ENCODE data around the gene ANTXR2. TPM values are rescaled to one million over a fixed set of nuclear protein-coding genes. Genes with fewer than 3 reads are reported as not detected.

ANTXR2 gene
- total RNA-seq, 2 experiments from 2014 or later: not detected

DNA sequence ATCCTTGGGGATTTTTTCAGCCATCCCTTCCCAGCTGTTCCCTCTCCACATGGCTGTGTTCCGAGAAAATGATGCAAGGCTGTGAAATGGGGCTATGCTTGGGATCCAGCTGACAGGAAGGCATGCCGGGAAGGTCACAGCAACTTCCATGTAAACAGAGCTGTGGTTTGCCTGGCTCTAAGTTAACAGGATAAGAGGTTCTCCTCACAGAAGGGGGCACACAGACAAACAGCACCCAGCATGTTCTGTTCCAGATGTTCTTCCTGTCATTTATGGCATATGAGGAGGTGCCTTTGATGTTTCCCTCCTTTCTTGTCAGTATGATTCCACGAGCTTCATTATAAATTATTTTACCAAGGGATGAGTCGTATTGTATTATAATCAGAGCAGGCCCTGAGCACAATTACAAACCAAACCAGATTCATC, 220.7 kb downstream of the ANTXR2 start:
- no peaks in the 10 kb centered on the region for H3K4me1 ChIP-seq (ENCODE audit: insufficient read depth, low read length, poor library complexity, severe bottlenecking)
- intact Hi-C loops (cut with micrococcal nuclease; ENCODE audit: unreplicated experiment): no loop called here
- DNase-seq (ENCODE audit: low spot score): no peak

DNA sequence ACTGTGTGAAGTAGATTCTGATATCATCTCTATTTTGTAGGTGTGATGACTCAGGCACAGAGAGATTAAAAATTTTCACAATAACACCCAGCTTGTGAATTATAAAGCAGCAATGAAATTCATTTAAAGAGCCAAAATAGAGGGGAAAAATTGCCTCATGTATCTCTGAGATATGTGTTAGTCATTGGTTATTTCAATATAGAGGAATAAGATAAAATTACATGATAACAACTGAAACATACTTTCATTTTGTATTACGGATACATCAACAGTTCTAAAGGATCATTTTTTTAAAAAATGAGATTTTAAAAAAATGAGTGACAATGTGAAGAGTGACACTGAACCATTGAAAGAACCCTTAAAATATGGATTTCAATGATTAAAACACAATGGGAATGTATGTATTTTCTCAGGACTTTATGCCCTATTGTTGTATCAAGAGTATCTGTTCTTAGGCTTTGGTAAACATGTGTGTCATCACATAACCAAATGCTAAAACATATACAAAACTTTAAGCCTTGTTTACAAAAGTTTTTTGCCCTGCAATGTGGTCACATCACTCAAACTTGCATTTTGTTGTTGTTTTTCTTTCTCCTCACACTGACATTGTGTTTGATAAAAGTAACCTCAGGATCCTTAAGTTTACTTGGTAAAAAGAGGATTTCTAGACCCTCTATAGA, 221.3 kb downstream of the ANTXR2 start:
- no peaks in the 10 kb centered on the region for H3K36me3 ChIP-seq (ENCODE audit: insufficient read depth, low read length)
- no peak overlapping the region for H3K27ac ChIP-seq (ENCODE audit: low read depth, low read length, poor library complexity, severe bottlenecking)
- no peaks in the 10 kb centered on the region for H3K9me3 ChIP-seq (ENCODE audit: low read length)
- H4K20me1 ChIP-seq (ENCODE audit: insufficient read depth, low read length): no peaks in the 10 kb centered on the region
- no peak overlapping the region for H2AFZ ChIP-seq (ENCODE audit: low read length)
- no peaks in the 10 kb centered on the region for H3K4me1 ChIP-seq (ENCODE audit: insufficient read depth, low read length, poor library complexity, severe bottlenecking)
- no peak for DNase-seq (ENCODE audit: low spot score)
- intact Hi-C loops (cut with micrococcal nuclease; ENCODE audit: unreplicated experiment): no loop called here
- H3K9me2 ChIP-seq (ENCODE audit: insufficient read depth, low read length): no peaks in the 10 kb centered on the region
- BruUV-seq (replicated peaks): no TSS peak
- POLR2A ChIA-PET: no interaction called here
- TF ChIP-seq, protein P1, sequence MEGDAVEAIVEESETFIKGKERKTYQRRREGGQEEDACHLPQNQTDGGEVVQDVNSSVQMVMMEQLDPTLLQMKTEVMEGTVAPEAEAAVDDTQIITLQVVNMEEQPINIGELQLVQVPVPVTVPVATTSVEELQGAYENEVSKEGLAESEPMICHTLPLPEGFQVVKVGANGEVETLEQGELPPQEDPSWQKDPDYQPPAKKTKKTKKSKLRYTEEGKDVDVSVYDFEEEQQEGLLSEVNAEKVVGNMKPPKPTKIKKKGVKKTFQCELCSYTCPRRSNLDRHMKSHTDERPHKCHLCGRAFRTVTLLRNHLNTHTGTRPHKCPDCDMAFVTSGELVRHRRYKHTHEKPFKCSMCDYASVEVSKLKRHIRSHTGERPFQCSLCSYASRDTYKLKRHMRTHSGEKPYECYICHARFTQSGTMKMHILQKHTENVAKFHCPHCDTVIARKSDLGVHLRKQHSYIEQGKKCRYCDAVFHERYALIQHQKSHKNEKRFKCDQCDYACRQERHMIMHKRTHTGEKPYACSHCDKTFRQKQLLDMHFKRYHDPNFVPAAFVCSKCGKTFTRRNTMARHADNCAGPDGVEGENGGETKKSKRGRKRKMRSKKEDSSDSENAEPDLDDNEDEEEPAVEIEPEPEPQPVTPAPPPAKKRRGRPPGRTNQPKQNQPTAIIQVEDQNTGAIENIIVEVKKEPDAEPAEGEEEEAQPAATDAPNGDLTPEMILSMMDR (conservative IDR thresholded peaks at IDR 0.05; ENCODE audit: low read length): no peak
- no peak for TF ChIP-seq EZH2phosphoT487 (IDR thresholded peaks at IDR 0.05; ENCODE audit: borderline replicate concordance, low read depth, low read length)
- CTCF ChIA-PET (ENCODE audit: unreplicated experiment): no interaction called here
- no peak overlapping the region for H3K4me3 ChIP-seq (ENCODE audit: low read depth, low read length, poor library complexity, severe bottlenecking)
- no peak overlapping the region for H3K4me2 ChIP-seq (ENCODE audit: low read length)
- H3K79me2 ChIP-seq (ENCODE audit: insufficient read depth, low read depth, low read length): no peaks in the 10 kb centered on the region

More for the DNA sequence above, 220.7 kb downstream of the ANTXR2 start:
- Histone ChIP-seq H3K36me3 (ENCODE audit: insufficient read depth, low read length) (no peaks in the 10 kb centered on the region), H3K9me2 (ENCODE audit: insufficient read depth, low read length) (no peaks in the 10 kb centered on the region), H3K4me3 (ENCODE audit: low read depth, low read length, poor library complexity, severe bottlenecking) (no peak overlapping the region), H3K4me2 (ENCODE audit: low read length) (no peak overlapping the region), H3K9me3 (ENCODE audit: low read length) (no peaks in the 10 kb centered on the region), H4K20me1 (ENCODE audit: insufficient read depth, low read length) (no peaks in the 10 kb centered on the region), H3K79me2 (ENCODE audit: insufficient read depth, low read depth, low read length) (no peaks in the 10 kb centered on the region), H2AFZ (ENCODE audit: low read length) (no peak overlapping the region), H3K27ac (ENCODE audit: low read depth, low read length, poor library complexity, severe bottlenecking) (no peak overlapping the region)
- no TSS peak for BruUV-seq (replicated peaks)
- ChIA-PET CTCF (ENCODE audit: unreplicated experiment) (no interaction called here), POLR2A (interaction anchor here (0.8 kb wide), 2 partner anchors 27 to 33 kb away, joined by 3 read pairs; no protein-coding TSS in a partner anchor)
- TF ChIP-seq, protein P1 (conservative IDR thresholded peaks at IDR 0.05; ENCODE audit: low read length): no peak
- no peak for TF ChIP-seq EZH2phosphoT487 (IDR thresholded peaks at IDR 0.05; ENCODE audit: borderline replicate concordance, low read depth, low read length)

Other genes with a start within 250 kb of the ANTXR2 start
- gene PRDM8, start 124.3 kb upstream of the ANTXR2 start, total RNA-seq (2014; rRNA removed; shearing (Covaris generic)): not detected in 2 replicates
- gene PRDM8, start 124.3 kb upstream of the ANTXR2 start, total RNA-seq (2022): not detected in 2 replicates
- gene FGF5, start 193.4 kb upstream of the ANTXR2 start, total RNA-seq (2014; rRNA removed; shearing (Covaris generic)): not detected in 2 replicates
- gene FGF5, start 193.4 kb upstream of the ANTXR2 start, total RNA-seq (2022): 0.06 and 0.07 TPM in 2 replicates